ENCODE results near the gene XPNPEP3.

DNA sequence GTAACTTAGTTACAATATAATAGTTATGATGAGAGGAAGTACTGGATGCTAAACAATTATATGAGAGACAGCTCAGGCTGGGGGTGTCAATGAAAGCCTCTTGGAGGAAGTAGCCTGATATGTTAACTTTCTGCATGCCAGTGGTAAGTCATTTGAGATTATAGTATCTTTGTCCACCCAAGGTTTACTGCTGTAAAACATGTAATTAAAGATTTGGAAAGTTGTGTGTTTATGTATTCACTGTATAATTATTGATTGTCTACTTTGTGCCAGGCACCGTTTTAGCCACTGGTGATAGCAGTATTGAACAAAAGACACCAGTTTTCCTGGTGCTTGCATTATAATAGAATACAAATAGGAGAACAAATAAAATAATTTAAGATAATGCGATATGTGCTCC lies 5.6 kb downstream of the XPNPEP3 start:
- TF ChIP-seq SALL2 (tag by site-specific recombination; IDR thresholded peaks at IDR 0.05; ENCODE audit: borderline replicate concordance): no peak
- TF ChIP-seq ZNF324 (tag by site-specific recombination; IDR thresholded peaks at IDR 0.05): no peak
- TF ChIP-seq, protein P1, sequence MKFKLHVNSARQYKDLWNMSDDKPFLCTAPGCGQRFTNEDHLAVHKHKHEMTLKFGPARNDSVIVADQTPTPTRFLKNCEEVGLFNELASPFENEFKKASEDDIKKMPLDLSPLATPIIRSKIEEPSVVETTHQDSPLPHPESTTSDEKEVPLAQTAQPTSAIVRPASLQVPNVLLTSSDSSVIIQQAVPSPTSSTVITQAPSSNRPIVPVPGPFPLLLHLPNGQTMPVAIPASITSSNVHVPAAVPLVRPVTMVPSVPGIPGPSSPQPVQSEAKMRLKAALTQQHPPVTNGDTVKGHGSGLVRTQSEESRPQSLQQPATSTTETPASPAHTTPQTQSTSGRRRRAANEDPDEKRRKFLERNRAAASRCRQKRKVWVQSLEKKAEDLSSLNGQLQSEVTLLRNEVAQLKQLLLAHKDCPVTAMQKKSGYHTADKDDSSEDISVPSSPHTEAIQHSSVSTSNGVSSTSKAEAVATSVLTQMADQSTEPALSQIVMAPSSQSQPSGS (tag by site-specific recombination; IDR thresholded peaks at IDR 0.05; ENCODE audit: low read depth): no peak
- TF ChIP-seq, protein P2, sequence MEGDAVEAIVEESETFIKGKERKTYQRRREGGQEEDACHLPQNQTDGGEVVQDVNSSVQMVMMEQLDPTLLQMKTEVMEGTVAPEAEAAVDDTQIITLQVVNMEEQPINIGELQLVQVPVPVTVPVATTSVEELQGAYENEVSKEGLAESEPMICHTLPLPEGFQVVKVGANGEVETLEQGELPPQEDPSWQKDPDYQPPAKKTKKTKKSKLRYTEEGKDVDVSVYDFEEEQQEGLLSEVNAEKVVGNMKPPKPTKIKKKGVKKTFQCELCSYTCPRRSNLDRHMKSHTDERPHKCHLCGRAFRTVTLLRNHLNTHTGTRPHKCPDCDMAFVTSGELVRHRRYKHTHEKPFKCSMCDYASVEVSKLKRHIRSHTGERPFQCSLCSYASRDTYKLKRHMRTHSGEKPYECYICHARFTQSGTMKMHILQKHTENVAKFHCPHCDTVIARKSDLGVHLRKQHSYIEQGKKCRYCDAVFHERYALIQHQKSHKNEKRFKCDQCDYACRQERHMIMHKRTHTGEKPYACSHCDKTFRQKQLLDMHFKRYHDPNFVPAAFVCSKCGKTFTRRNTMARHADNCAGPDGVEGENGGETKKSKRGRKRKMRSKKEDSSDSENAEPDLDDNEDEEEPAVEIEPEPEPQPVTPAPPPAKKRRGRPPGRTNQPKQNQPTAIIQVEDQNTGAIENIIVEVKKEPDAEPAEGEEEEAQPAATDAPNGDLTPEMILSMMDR (tag by site-specific recombination; IDR thresholded peaks at IDR 0.05): no peak
- TF ChIP-seq ZFP69B (tag by site-specific recombination; IDR thresholded peaks at IDR 0.05): no peak
- TF ChIP-seq, protein P3, sequence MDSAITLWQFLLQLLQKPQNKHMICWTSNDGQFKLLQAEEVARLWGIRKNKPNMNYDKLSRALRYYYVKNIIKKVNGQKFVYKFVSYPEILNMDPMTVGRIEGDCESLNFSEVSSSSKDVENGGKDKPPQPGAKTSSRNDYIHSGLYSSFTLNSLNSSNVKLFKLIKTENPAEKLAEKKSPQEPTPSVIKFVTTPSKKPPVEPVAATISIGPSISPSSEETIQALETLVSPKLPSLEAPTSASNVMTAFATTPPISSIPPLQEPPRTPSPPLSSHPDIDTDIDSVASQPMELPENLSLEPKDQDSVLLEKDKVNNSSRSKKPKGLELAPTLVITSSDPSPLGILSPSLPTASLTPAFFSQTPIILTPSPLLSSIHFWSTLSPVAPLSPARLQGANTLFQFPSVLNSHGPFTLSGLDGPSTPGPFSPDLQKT (IDR thresholded peaks at IDR 0.05; ENCODE audit: borderline replicate concordance, low read depth, low read length): no peak
- no peak for TF ChIP-seq YY1 (tag by site-specific recombination; IDR thresholded peaks at IDR 0.05)
- TF ChIP-seq KLF16 (tag by site-specific recombination; IDR thresholded peaks at IDR 0.05): no peak
- TF ChIP-seq IKZF3 (tag by site-specific recombination; IDR thresholded peaks at IDR 0.05): no peak
- TF ChIP-seq ZNF239 (tag by site-specific recombination; IDR thresholded peaks at IDR 0.05): no peak
- no peak for TF ChIP-seq ZNF473 (tag by site-specific recombination; IDR thresholded peaks at IDR 0.05)
- no peak for TF ChIP-seq ZBTB17 (tag by site-specific recombination; IDR thresholded peaks at IDR 0.05)
